ENCODE measurements around the gene GRAMD1C. TPM values are rescaled to one million over a fixed set of nuclear protein-coding genes. Genes with fewer than 3 reads are reported as not detected.

GRAMD1C gene
- total and polyA plus RNA-seq, 9 of the 15 experiments (the other 6 are each of a cell fraction or from before 2014, with no cell fraction given), result not detected

GRCh38 chr3:113954091-113954685 lies 115.6 kb downstream of the GRAMD1C start:
- Histone ChIP-seq H3K27ac (ENCODE audit: extremely low read depth, low read depth, low read length) (no peak overlapping the region), H3K4me1 (replicated peaks in 1 of 2; ENCODE audit: control insufficient read depth in 2 of 2, insufficient read depth in 2 of 2, low read length in 2 of 2) (no peaks in the 10 kb centered on the region; a peak in 1 of 5 replicates), H3K4me2 (ENCODE audit: insufficient read depth, low read length) (no peak overlapping the region), H2AFZ (ENCODE audit: low read depth, low read length) (no peak overlapping the region), H3K9ac (ENCODE audit: insufficient read depth in 1 of 2, low read depth in 2 of 2, low read length in 2 of 2) (no peak overlapping the region), H3K9me1 (ENCODE audit: control insufficient read depth, insufficient read depth, low read length) (no peaks in the 10 kb centered on the region), H3K79me2 (ENCODE audit: control insufficient read depth, insufficient read depth, low read length) (no peaks in the 10 kb centered on the region), H4K20me1 (replicated peaks; ENCODE audit: control insufficient read depth, insufficient read depth, low read length) (no peaks in the 10 kb centered on the region), H3K4me3 (no peak overlapping the region), H3K9me3 (replicated peaks; ENCODE audit: control insufficient read depth, insufficient read depth, low read depth, low read length) (no peaks in the 10 kb centered on the region), H3K27me3 (ENCODE audit: control insufficient read depth in 2 of 2, insufficient read depth in 2 of 2, low read length in 2 of 2) (peaks cover 0 to 13% of the 10 kb centered on the region in 2 experiments; a peak in 3 of 5 replicates), H3K36me3 (ENCODE audit: control insufficient read depth, insufficient read depth, low read length) (no peaks in the 10 kb centered on the region)
- BruUV-seq (replicated peaks), result no TSS peak
- 3% methylated on average over 7 of the region's 8 CpGs for WGBS (ENCODE audit: insufficient coverage, low coverage, missing lambda C conversion rate)
- no peak for TF ChIP-seq ZNF263 (CRISPR knock-in tag; IDR thresholded peaks at IDR 0.05; ENCODE audit: borderline replicate concordance)
- TF ChIP-seq SMARCA4 (IDR thresholded peaks at IDR 0.05), result no peak
- TF ChIP-seq CREM (IDR thresholded peaks at IDR 0.05; ENCODE audit: low read depth), result no peak
- no peak for TF ChIP-seq GMEB1 (CRISPR knock-in tag; IDR thresholded peaks at IDR 0.05)
- ATAC-seq, result no peak
- CTCF ChIA-PET (ENCODE audit: low intra/inter-chr PET ratio), result no interaction called here
- DNase-seq (ENCODE audit: extremely low read depth in 1 of 4, low spot score in 3 of 4), result no peak
- intact Hi-C loops (cut with micrococcal nuclease) (no loop called here), in situ Hi-C loops (cut with MboI) (no loop called here)
- POLR2A ChIA-PET, result interaction anchor here (2.3 kb wide), 1 partner anchor 12 kb away, joined by 6 read pairs; no protein-coding TSS in a partner anchor
- FAIRE-seq, result no peak

GRCh38 chr3:113963879-113964278 lies 125.3 kb downstream of the GRAMD1C start:
- no peak for ATAC-seq
- POLR2A ChIA-PET, result no interaction called here
- TF ChIP-seq TCF3 (CRISPR knock-in tag; IDR thresholded peaks at IDR 0.05), result 0 out of 2 replicates have a peak, but pooled peaks have one; percentile 17
- TF ChIP-seq HES1 (IDR thresholded peaks at IDR 0.05; ENCODE audit: low read depth), result no peak
- Histone ChIP-seq H4K20me1 (replicated peaks; ENCODE audit: control insufficient read depth, insufficient read depth, low read length) (no peaks in the 10 kb centered on the region), H3K27me3 (ENCODE audit: control insufficient read depth in 2 of 2, insufficient read depth in 2 of 2, low read length in 2 of 2) (peaks cover 0 to under 1% of the 10 kb centered on the region in 2 experiments; a peak in 1 of 5 replicates), H3K4me2 (ENCODE audit: insufficient read depth, low read length) (no peak overlapping the region), H3K9ac (ENCODE audit: insufficient read depth in 1 of 2, low read depth in 2 of 2, low read length in 2 of 2) (no peak overlapping the region), H3K79me2 (ENCODE audit: control insufficient read depth, insufficient read depth, low read length) (no peaks in the 10 kb centered on the region), H3K4me3 (no peak overlapping the region), H3K27ac (ENCODE audit: extremely low read depth, low read depth, low read length) (no peak overlapping the region), H3K9me1 (ENCODE audit: control insufficient read depth, insufficient read depth, low read length) (no peaks in the 10 kb centered on the region), H3K9me3 (replicated peaks; ENCODE audit: control insufficient read depth, insufficient read depth, low read depth, low read length) (no peaks in the 10 kb centered on the region), H3K4me1 (replicated peaks in 1 of 2; ENCODE audit: control insufficient read depth in 2 of 2, insufficient read depth in 2 of 2, low read length in 2 of 2) (no peaks in the 10 kb centered on the region), H3K36me3 (ENCODE audit: control insufficient read depth, insufficient read depth, low read length) (no peaks in the 10 kb centered on the region), H2AFZ (ENCODE audit: low read depth, low read length) (no peak overlapping the region)
- in situ Hi-C loops (cut with MboI) (no loop called here), intact Hi-C loops (cut with micrococcal nuclease) (no loop called here)
- CTCF ChIA-PET (ENCODE audit: low intra/inter-chr PET ratio), result no interaction called here
- BruUV-seq (replicated peaks), result no TSS peak
- FAIRE-seq, result no peak
- 0% methylated on average over 3 of the region's 3 CpGs for WGBS (ENCODE audit: insufficient coverage, low coverage, missing lambda C conversion rate)
- no peak for DNase-seq (ENCODE audit: extremely low read depth in 1 of 4, low spot score in 3 of 4)
